ENCODE results near the gene CTDSP1.

Gene CTDSP1, protein sequence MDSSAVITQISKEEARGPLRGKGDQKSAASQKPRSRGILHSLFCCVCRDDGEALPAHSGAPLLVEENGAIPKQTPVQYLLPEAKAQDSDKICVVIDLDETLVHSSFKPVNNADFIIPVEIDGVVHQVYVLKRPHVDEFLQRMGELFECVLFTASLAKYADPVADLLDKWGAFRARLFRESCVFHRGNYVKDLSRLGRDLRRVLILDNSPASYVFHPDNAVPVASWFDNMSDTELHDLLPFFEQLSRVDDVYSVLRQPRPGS

DNA sequence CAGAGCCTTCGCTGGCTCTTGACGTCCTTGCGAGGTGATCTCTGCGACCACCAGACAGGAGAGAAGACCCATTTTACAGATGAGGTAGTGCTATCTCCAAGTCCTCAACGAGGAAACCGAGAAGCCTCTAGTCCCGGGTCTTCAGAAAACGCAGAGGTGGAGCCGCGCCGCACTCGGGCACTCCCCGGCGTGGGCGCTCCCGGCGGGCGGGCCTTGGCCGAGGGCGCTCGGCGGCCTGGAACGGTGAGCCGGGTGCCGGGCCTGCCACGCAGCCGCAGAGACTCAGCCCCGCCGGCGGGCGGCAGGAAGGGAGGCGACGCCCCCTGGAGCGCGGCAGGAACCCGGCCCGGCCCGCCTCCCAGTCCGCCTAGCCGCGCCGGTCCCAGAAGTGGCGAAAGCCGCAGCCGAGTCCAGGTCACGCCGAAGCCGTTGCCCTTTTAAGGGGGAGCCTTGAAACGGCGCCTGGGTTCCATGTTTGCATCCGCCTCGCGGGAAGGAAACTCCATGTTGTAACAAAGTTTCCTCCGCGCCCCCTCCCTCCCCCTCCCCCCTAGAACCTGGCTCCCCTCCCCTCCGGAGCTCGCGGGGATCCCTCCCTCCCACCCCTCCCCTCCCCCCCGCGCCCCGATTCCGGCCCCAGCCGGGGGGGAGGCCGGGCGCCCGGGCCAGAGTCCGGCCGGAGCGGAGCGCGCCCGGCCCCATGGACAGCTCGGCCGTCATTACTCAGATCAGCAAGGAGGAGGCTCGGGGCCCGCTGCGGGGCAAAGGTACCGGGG lies at the start of gene CTDSP1:
Gene CTDSP1, plus strand, starts transcription at position 478 of the 776 bp plus-strand sequence. Its CDS starts 223 bp downstream, at position 701.
- DNase-seq: peak; percentile 89

DNA sequence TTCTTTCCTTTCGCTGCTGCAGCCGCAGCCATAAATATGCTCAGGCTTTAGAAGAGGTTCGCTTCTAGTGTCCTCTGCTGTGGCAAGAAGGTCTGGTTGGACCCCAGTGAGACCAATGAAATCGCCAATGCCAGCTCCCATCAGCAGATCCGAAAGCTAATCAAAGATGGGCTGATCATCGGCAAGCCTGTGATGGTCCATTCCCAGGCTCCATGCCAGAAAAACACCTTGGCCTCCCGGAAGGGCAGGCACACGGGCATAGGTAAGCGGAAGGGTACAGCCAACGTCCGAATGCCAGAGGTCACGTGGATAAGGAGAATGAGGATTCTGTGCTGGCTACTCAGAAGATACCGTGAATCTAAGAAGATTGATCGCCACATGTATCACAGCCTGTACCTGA lies 45.6 kb upstream of the CTDSP1 start:
- no peak for DNase-seq

DNA sequence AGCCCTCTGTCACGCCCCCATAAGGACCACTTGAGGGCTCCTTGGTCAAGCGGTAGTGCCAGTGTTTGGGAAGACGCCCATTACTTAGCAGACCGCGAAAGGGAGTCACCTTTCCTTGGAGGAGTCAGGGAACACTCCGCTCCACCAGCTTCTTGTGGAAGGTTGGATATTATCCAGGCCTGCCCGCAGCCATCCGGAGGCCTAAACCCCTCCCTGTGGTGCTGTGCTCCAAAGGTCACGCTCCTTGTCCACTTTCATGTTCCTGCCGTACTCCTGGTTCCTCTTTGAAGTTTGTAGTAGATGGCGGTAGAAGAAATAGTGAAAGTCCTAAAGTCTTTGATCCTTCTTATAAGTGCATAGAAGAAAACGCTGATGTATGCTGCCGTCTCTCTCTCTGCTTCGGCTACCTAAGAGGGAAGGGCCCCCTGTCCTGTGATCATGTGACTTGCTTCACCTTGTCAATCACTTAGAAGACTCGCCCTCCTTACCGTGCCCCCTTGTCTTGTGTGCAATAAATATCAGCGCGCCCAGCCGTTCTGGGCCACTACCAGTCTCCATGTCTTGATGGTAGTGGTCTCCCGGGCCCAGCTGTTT lies 44.7 kb upstream of the CTDSP1 start:
- no peak for DNase-seq

DNA sequence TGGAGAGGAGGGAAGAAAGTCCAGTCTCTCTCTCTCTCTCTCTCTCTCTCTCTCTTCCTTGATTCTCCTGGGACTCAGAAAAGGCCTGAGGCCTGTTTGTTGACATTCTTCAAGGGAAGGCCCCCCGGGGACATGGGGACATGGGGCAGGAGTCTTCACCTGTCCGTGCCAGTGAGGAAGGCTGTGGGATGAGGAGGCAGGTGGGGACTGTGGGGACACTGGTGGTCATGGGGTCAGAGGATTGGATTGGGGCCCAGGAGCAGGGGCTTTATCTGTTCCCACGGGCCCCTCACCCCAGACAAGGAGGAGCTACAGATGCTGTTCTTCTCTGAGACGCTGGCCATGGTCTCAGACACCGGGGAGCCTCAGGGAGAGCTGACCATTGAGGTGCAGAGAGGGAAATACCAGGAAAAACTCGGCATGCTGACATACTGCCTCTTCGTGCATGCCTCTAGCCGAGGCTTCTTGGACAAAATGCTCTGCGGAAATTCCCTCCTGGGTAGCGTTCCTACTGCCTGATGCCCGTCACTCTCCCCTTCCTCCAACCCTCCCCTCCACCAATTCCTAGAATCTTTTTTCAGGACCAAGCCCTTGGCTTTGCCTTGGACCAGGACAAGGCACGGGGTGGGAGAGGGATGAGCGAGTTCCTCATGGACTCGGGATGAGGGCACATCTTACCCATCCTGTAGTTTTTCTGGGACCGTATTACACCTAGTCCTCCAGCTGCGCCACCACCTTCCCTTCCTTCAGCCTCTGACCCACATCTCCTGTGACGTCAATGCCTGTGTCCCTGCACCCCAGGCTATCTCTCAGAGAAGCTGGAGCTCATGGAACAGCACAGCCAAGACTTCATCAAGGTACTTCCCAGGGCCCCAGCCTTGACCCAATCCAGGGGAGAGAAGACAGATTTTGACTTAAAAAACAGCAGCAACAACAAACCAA lies 42.2 kb upstream of the CTDSP1 start:
- DNase-seq: no peak

DNA sequence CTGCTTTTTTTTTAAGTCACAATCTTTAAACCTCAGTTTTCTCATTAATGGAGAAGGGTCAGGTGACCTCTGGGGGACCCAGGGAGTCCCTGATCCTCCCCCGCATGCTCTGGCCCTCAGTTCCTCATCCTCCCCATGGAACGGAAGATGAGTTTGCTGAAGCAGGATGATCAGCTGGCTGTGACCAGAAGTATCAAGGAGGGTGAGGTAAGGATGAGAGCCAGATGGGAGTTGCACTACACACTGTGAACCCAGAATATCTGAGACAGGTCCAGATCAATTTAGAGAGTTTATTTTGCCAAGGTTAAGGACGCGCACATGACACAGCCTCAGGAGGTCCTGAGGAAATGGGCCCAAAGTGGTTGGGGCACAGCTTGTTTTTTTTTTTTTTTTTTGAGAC lies 39.2 kb upstream of the CTDSP1 start:
- DNase-seq: no peak

DNA sequence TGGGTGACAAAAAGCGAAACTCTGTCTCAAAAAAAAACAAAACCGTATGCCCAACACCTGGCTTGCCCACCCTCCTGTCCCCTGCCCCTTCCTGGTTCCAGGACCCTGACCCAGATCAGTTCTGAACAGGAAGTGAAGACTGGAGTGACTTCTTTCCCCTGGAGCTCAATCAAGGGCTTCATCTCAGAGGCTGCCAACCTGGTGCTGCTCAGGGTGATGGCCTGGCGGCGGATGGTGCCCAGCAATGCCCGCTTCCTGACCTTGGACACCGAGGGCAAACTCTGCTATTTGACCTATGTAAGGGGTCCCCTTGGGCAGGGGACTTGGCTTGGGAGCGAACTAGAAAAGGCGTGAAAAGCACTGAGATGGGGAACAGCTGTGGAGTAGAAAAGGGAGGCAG lies 37.1 kb upstream of the CTDSP1 start:
- no peak for DNase-seq

DNA sequence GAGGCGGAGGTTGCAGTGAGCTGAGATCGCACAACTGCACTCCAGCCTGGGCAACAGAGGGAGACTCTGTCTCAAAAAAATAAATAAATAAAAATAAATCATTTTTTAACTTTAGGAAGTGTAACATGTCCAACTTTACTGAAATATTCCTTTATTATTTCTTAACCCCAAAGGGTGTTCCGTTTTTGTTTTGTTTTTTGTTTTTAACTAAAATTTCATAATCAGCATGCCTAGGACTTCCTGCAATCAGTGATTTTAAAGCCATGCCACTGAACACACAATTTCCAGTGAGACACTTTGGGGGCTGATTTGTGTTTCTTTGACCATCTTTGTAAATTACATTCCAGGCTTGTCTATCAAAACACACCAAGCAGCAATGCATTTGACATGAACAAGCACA lies 35.9 kb upstream of the CTDSP1 start:
- DNase-seq: no peak

DNA sequence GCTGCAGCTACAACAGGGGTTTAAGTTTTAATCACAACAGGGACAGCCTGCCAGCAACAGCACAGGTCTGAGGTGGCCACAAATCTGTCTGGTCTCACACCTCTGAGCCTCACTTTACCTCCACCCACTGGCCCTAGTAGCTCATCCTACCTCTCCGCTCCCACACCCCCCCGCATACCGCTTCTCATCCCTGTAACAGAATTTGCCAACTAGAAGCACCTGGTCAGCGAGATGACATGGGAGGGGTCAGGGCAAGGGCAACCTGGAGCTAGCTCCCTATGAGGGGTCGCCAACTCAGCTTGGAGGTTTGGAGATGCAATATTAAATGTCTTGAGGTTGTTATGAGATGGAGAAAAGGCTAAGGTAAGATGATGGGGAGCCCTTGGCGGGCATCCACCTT lies 35.5 kb upstream of the CTDSP1 start:
- no peak for DNase-seq

DNA sequence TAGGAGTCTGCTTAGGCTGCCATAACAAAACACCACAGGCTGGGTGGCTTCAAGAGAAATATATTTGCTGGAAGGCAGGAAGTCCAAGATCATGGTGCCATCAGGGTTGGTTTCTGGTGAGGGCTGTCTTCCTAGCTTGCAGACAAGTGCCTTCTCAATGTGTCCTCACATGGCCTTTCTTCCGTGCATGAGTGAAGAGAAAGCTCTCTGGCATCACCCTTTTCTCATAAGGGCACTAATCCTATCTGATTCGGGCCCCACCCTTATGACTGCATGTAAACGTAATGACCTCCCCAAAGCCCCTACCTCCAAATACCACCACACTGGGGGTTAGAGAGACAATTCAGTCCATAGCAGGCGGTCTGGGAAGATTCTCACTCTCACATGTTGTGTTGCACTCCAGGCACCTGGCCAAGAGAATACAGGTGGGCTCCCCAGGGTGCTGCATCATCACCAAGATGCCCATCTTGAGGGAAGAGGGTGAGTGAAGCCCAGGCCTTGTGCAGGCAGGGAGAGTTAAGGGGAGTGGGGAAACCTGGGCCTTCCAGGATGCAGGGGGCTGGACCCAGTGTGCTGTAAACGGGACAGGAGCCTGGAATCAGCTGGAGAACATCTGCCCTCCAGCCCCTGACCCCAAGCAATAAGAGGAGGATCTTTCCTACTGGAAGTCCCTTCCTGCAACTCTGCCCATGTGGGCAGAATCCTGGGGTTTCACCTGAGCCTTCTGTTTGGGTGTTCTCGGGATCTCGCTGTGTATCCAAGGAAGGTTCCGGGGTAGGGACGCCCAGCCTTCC lies 32.9 kb upstream of the CTDSP1 start:
- DNase-seq: no peak

DNA sequence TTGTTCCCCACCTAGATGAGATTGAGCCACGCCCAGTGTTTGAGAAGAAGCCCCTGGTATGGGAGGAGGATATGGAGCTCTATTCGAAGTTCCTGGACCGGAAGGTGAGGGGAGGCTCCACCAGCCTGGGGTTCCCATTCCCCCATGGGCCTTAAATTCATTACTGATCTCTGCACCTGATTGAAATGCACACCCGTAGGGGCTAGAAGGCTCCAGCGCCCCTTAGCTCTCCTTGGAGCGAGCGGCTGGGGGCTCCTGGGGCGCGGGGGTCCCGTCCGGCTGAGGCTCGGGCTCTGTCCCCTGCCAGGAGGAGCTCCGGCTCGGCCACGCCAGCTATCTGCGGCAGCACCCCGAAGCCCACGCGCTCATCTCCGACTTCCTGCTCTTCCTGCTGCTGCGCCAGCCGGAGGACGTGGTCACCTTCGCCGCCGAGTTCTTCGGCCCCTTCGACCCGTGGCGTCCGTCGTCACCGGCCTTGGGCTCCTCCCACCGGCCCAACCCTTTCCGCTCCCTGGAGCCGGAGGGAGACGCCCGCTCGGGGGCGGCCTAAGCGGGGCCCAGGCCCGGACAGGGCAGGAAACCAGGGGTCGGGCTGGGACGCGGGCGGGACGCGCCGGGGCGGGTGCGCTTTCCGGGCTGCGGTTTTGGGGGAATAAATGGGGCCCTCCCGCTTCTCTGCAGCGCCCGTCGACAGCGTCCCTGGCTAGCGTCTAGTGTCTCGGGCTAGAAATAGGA lies 32.1 kb upstream of the CTDSP1 start:
- DNase-seq: no peak

DNA sequence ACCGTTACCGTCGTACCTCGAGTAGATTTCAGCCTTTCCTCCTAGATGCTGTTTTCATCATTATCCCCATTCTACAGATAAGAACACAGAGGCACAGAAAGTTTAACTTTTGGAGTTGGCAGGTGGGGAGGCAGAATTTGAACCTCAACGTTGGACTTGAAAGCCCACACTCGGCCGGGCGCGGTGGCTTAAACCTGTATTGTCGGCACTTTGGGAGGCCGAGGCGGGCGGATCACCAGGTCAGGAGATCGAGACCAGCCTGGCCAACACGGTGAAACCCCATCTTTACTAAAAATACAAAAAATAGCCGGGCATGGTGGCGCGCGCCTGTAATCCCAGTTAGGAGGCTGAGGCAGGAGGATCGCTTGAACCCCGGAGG lies 31.5 kb upstream of the CTDSP1 start:
- no peak for DNase-seq

DNA sequence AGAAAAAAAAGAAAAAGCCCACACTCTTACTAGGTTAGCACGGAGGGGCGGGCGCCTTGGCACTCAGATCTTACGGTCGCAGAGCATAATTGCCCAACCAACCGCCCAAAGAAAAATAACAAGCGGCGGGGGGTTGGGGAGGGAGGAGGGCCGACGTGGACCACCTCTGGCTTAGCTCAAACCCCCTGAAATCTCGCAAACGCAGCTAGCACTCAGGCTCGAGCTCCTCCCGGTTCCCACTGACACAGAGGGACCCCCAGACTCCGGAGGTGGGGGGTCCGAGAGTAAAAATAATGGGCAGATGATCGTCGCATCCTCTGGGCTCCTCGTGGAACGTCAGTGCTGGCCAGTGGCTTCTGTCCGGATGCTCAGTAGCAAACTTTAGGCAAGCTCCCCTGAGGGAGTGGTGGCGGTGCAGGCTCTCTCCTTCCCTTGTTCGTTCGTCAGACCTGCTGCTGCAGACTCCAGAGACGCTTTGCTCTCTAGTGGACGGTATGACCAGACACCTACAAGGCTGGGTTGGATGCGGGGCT lies 31.0 kb upstream of the CTDSP1 start:
- no peak for DNase-seq

DNA sequence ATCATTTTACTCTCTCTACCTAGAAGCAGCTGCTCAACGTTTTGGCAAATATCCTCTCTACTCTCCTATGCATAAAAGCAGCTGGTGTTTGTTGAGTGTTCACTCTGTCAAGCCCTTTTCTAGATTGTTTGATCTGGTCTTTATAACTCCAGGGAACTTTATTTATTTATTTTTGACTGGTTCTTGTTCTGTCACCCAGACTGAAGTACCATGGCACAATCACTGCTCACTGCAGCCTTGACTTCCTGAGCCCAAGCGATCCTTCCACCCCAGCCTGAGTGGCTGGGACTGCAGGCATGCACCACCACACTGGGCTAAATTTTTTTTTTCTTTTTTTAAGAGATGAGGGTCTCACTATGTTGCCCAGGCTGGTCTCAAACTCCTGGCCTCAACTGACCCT lies 30.3 kb upstream of the CTDSP1 start:
- no peak for DNase-seq

DNA sequence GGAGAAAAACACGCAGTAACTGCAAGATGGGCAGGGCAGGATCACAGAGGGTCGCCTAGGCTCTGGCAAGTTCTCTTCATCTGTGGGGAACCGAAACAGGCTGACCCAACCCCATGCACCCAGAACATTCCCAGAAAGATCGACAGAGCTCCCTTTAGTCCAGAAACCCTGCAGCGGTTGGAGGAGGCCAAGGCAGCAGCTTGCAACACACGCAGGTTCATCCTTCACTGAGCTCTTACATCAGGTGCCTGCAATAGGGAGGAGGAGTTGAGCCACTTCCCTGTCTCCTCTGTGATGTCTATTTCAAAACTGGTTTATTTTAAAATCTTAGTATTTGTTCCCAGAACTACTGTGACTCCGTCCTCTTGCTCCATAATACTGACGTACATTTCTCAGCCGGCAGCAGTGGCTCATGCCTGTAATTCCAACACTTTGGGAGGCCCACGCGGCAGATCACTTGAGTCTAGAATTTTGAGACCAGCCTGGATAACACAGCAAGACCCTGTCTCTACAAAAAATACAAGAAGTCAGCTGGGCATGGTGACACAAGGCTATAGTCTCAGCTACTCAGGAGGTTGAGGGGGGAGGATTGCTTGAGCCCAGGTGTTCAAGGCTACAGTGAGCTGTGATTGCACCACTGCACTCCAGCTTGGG lies 29.1 kb upstream of the CTDSP1 start:
- no peak for DNase-seq

DNA sequence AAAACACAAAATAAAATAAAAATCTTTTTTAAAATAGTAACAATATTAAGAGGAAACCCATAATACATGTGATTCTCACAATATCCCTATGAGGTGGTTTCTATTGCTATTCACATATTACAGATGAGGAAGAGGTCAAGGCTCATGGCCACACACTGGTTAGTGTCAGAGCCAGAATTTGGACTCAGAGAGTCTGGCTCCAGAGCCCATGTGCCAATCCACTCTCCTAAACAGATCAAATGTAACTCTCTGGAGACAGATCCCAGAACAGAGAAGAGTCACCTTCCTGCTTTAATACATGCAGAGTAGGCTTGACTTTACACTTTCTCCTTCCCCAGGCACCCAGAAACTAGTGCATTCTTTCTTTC lies 27.7 kb upstream of the CTDSP1 start:
- DNase-seq: no peak

DNA sequence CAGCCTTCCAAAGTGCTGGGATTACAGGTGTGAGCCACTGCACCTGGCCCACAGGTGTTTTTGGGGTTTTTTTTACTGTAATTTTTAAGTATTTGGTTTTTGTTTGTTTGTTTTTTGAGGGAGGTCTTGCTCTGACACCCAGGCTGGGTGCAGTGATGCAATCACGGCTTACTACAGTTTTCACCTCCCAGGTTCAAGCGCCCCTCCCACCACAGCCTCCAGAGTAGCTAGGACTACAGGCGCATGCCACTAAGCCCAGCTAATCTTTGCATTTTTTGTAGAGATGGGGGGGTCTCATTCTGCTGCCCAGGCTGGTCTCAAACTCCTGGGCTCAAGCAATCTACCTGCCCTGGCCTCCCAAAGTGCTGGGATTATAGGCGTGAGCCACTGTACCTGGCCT lies 24.9 kb upstream of the CTDSP1 start:
- DNase-seq: no peak

DNA sequence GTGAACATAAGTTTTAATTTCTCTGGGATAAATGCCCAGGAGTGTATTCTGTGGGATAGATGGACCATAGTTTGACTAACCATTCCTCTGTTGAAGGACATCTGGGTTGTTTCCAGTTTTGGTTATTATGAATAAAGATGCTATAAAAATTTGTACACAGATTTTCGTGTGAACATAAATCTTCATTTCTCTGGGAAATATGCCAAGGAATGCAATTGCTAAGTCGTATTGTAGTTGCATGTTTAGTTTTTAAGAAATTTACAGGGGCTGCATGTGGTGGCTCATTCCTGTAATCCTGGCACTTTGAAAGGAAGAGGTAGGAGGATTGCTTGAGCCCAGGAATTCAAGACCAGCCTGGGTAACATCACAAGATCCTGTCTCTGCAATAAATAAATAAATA lies 24.5 kb upstream of the CTDSP1 start:
- no peak for DNase-seq

DNA sequence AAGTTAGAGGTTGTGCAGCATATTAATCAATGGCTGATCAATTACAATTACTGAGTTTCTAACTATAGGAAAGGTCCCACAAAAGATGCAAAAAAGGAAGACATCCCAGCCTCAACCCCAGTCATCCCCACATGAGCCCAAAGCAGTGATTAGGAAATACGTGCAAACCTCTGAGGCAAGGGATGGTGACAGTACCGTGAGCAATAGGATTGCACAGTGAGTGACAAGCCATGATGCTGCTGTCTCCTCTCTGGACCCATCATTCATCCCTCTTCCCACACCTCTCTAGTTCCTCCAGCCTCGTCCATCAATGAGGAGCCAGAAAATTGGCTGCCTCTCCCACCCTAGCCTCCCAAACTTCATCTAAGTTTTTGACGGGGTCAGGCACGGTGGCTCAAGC lies 21.6 kb upstream of the CTDSP1 start:
- no peak for DNase-seq

DNA sequence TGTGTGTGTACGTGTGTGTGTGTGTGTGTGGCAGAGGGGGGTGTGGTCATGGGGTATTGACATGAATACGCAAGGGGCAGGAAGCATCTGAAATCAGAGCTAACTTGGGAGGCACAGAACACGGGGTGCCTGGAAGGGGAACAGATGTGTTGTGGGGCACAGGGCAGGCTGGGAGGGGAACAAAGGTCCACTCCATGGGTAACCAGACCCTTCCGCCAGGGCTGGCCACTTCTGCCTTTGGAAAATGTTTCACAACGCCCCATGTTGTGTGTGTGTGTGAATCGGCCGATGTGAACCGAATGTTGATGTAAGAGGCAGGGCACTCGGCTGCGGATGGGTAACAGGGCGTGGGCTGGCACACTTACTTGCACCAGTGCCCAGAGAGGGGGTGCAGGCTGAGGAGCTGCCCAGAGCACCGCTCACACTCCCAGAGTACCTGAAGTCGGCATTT lies 17.7 kb upstream of the CTDSP1 start, which contains the start of gene SLC11A1:
Gene SLC11A1, plus strand, starts transcription at position 358 of the 451 bp plus-strand sequence. CDS start 96 bp downstream, outside the sequence.
- DNase-seq: no peak

DNA sequence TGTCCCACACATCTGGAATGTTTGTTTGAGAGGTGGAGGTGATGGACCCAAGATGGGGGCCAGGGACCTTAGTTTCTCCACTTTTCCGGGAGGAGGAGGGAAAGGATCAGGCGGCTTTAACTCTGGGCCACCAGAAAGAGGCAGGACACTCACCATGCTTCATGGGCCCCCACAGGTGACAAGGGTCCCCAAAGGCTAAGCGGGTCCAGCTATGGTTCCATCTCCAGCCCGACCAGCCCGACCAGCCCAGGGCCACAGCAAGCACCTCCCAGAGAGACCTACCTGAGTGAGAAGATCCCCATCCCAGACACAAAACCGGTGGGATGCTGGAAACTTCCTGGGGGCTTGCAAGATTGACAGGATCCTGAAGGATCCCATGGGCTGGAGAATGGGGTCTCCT lies 16.9 kb upstream of the CTDSP1 start:
- no peak for DNase-seq
